Prostate gland (tissue), 2 donors: ENCODE results near the gene TSPAN2.

Experiments
- POLR2A ChIP-seq: fragments of 450-650 bp; IDR thresholded peaks from one replicate; pipeline ENCODE4 v1.6.1; 2016; ENCODE audit warnings: antibody characterized with exemption, mild to moderate bottlenecking
- TF ChIP-seq, protein P1 (sequence below), 4 experiments: fragments of 200-600 bp in 2 of 4; fragments of 450-650 bp in 2 of 4; sonication (generic) in 2 of 4; IDR thresholded peaks; 1 replicate in 3 of 4; 2 replicates in 1 of 4; pipeline ENCODE4 v1.5.1; 2016 to 2019; ENCODE audit warnings: antibody characterized with exemption in 4 of 4, mild to moderate bottlenecking in 2 of 4, moderate library complexity in 2 of 4

DNA sequence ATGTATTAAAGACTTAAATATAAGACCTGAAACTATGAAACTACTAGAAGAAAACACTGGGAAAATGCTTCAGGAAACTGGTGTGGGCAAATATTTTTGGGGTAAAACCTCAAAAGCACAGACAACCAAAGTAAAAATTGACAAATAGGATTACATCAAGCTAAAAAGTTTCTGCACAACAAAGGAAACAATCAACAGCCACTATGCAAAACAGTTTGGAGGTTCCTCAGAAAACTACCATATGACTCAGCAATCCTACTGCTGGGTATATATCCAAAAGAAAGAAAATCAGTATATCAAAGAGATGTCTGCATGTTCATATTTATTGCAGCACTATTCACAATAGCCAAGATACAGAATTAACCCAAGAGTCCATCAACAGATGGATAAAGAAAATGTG is 42.6 kb downstream of the TSPAN2 start:
- TF ChIP-seq, protein P1, sequence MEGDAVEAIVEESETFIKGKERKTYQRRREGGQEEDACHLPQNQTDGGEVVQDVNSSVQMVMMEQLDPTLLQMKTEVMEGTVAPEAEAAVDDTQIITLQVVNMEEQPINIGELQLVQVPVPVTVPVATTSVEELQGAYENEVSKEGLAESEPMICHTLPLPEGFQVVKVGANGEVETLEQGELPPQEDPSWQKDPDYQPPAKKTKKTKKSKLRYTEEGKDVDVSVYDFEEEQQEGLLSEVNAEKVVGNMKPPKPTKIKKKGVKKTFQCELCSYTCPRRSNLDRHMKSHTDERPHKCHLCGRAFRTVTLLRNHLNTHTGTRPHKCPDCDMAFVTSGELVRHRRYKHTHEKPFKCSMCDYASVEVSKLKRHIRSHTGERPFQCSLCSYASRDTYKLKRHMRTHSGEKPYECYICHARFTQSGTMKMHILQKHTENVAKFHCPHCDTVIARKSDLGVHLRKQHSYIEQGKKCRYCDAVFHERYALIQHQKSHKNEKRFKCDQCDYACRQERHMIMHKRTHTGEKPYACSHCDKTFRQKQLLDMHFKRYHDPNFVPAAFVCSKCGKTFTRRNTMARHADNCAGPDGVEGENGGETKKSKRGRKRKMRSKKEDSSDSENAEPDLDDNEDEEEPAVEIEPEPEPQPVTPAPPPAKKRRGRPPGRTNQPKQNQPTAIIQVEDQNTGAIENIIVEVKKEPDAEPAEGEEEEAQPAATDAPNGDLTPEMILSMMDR (IDR thresholded peaks at IDR 0.05), result no peak
- no peak for TF ChIP-seq POLR2A
